Hypothalamus (tissue), 51 donors: ENCODE measurements around the gene MTMR12.

Experiments
- DNase-seq, 51 donors: peaks; one replicate each; lab custom pipeline; 2025; lab: John Stamatoyannopoulos, UW

The MTMR12 gene

GRCh38 chr5:32312595-32313332 lies at the start of gene MTMR12:
TSS of gene MTMR12 (minus strand) at chr5:32312939. CDS start at chr5:32312838, 101 bp downstream.
- DNase-seq = peak; percentile 72 to 100 (median 98)

DNA sequence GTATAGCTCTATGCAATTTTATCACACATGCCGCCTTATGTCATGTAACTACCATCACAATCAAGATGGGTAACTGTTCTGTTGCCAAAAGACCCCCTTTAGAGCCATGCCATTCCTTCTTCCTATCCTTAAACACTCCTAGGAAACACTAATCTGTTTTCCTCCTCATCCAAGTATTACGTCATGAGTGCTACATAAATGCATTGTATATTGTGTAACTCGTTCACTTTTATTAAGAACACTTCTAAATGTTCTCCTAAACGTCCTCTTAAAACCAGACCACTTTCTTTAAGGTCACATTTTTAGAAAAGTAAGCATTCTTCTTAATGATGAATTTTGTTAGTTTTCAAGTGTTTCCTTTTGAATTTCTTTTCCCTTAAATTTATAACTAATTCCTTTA lies 49.8 kb upstream of the MTMR12 start:
- DNase-seq = no peak

DNA sequence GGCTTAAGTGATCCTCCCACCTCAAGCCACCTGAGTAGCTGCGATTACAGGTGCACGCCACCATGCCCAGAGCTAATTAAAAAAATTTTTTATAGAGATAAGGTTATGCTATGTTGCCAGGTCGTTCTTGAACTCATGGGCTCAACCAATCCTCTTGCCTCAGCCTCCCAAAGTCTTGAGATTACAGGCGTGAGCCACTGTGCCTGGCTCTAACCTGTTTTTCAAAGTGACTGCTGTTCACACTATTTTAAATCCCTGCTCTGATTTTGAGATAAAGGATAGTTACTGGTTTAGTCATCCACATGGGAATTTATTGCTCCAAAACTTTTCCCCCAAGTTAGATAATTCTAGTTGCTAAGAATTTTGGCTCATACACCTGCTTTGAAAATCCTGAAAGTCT lies 48.2 kb upstream of the MTMR12 start:
- DNase-seq = no peak

DNA sequence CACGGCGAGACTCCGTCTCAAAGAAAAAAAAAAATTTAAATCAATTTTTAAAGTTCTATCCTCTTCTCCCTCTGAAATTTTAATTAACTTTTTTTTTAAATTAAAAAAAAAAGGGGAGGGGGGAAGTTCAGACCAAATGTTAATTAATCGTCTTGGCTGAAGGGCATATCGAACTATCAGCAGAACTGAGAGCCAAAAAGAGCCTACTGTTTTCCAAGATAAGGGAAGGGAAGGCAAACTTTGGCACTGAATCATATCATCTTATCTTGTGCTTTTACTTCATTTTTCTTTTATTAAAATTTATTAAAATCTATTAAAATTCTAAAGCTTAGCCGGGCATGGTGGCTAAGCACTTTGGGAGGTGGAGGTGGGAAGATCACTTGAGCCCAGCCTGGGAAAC lies 45.9 kb upstream of the MTMR12 start:
- no peak for DNase-seq

GRCh38 chr5:32357658-32358057 lies 44.9 kb upstream of the MTMR12 start:
- DNase-seq = no peak

- no peak for DNase-seq
Observed at GRCh38 chr5:32355686-32356085, 42.9 kb upstream of the MTMR12 start.

GRCh38 chr5:32353420-32353819 lies 40.7 kb upstream of the MTMR12 start:
- no peak for DNase-seq

- DNase-seq = no peak
Observed at GRCh38 chr5:32352685-32353084, 39.9 kb upstream of the MTMR12 start.

DNA sequence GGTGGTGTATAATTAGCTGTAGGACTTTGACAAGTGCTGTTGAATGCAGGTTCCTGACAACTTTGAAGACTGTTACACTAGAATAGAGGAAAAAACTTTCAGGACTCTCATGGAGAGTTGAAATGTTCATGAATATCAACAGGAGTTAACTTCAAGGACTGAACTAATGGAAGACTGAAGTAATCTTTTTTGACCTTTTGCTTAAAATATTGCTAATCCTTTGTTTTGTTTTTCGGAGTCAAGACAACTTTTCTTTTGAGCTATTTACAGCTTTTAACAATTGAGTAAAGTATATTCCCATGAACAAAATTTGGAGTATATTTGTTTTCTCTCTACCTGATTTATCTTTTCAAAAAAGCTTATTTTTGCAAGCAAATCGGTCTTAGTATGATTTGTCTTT lies 34.1 kb upstream of the MTMR12 start:
- DNase-seq = no peak

DNA sequence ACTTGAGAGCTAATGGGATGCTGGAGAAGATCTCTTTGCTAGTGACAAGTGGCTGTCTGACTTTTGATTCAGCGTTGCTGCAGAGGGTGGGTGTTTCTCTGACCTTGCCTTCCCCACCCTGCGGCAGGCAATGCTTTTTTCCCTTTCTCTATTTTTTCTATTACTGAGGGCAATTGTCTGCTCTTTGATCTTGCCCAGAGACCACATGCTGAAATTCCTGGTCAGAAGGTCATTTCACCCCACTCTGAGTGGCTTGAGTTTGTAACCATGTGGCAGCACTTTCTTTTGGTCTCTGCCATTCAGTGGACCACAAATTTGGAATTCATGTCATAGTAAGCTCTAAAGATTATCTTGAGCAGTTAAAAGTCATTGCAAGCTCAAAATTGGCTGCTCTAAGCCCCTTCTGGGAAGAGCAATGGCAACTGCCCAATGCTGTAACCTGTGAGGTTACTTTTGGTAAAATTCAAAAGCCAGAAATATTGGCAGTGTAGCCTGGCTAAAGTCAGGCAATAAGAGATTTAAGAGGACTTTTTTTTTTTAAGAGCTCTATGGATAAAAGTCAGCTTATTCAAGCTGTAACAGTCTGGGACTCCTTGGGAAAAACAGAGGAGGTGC lies 30.4 kb upstream of the MTMR12 start:
- DNase-seq = no peak

GRCh38 chr5:32342656-32343055 lies 29.9 kb upstream of the MTMR12 start:
- peak in 1 of 51 donors; percentile 1 for DNase-seq

DNA sequence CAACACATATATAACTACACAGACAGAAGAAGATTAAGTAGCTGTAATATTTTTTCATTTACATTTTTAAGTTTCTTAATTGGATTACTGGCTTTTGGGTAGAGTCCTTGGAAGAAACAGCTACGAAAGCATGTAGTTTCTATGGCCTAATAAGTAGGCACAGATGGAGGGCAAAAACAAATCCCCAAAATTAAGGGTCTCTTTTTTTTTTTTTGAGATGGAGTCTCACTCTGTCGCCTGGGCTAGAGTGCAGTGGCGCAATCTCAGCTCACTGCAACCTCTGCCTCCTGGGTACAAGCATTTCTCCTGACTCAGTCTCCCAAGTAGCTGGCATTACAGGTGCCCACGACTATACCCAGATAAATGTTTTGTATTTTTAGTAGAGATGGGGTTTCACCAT lies 27.1 kb upstream of the MTMR12 start:
- no peak for DNase-seq

GRCh38 chr5:32339198-32339597 lies 26.5 kb upstream of the MTMR12 start:
- DNase-seq = no peak

DNA sequence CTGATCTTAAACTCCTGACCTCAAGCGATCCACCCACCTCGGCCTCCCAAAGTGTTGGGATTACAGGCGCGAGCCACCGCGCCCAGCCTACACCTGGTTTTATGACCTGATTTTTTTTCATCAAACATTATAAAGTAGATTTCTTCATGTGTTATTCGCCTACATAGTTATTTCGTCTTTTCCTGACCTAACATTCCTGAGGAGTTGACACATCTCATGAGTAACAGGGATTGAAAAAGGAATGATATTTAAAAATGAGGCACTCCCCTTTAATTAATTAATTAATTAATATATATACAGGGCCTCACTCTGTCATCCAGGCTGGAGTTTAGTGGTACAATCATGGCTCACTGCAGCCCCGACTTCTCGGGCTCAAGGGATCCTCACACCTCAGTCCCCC lies 20.2 kb upstream of the MTMR12 start:
- no peak for DNase-seq

- DNase-seq = no peak
Observed at GRCh38 chr5:32332361-32332760, 19.6 kb upstream of the MTMR12 start.

DNA sequence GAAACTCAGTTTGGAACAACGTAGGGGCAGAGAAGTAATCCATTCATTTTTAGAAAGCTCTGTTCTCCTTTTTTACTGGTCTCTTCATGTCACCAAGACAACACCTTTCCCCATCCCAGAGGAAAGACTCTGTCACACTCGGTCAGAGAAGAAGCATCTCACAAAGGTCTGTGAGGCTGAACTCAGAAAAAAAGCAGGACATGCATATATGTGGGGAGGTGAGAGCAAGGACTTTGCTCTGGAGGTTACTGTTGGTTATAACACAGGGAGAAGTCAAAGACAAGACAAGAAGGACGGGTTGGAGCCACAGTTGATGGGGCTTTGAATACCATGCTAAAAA lies 19.2 kb upstream of the MTMR12 start:
- DNase-seq = no peak

- DNase-seq = no peak
Observed at GRCh38 chr5:32331217-32331934, 18.6 kb upstream of the MTMR12 start.

- no peak for DNase-seq
Observed at GRCh38 chr5:32330126-32330971, 17.6 kb upstream of the MTMR12 start.

DNA sequence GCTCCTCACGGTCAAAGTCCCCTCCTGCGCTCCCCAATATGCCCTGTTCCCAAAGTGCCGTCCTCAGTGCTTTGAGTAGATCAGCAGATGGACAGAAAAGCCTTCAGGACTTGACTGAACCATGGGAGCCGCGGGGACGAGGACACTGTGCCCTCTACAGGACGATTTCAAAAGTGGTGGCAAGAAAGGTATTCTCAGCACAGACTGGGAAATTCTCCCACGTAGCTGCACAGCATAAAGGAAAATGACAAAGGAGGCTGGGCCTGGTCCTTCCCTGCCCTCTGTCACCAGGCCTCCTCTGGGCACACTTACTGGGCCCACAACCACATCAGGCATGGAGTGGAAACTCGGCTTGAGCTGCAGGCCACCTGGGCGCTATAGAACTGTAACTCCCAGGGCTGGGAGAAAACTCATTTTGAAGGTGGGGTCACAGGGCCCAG lies 16.7 kb upstream of the MTMR12 start:
- DNase-seq = peak in 35 of 51 donors; percentile 3 to 60 (median 23)

GRCh38 chr5:32326216-32326772 lies 13.6 kb upstream of the MTMR12 start:
- DNase-seq = no peak

GRCh38 chr5:32325616-32326015 lies 12.9 kb upstream of the MTMR12 start:
- DNase-seq = no peak
